Spleen (tissue), 7 donors: ENCODE data around the gene UBQLN1.

Experiments used
- CTCF ChIP-seq, 11 experiments: fragments of 200-600 bp in 7 of 11; fragments of 450-650 bp in 4 of 11; sonication (generic) in 4 of 11; IDR thresholded peaks in 8 of 11; conservative IDR thresholded peaks in 3 of 11; 1 replicate in 7 of 11; 2 replicates in 4 of 11; pipeline versions ENCODE4 v1.4.0 to v1.8.0; 2016 to 2021; ENCODE audit warnings: antibody characterized with exemption in 11 of 11, inconsistent platforms in 4 of 11, mild to moderate bottlenecking in 1 of 11
- POLR2AphosphoS5 ChIP-seq, 3 donors: sonication (generic); formaldehyde crosslinking; IDR thresholded peaks; one replicate each; pipeline ENCODE4 v1.5.1; 2017; ENCODE audit warnings: antibody characterized with exemption in 3 of 3
- donor health status: DM: no; HTN: no; CAD: no; lungs with moderate emphysema.
- donor health status: DM: no; HTN: no; CAD: no.
- donor health status: DM: no; HTN: no; CAD: no.

DNA sequence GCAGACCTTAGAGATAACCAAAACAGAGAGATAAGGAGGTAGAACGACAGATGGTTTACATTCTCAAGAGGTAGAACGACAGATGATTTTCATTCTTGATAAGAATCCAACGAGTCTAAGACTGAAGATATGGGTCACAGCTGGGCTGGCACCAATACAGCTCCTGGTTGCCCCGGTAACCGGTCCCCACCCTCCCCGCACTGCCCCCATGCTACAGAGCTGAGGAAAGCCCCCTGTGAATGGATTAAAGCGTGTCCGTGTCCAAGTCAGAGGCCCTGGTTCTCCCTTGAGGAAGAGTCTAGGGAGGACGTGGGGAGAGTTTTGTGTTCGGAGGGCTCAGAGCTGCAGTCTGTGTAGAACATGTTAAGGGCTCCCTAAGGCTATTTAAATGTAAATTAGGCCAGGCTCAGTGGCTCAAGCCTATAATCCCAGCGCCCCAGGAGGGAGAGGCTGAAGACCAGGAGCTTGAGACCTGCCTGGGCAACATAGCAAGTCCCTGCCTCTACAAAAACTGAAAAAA, 76.8 kb downstream of the UBQLN1 start:
- no peak for TF ChIP-seq POLR2AphosphoS5 (IDR thresholded peaks at IDR 0.05)
- no peak for TF ChIP-seq CTCF (IDR thresholded peaks at IDR 0.05 in 8 of 11, conservative IDR thresholded peaks at IDR 0.05 in 3 of 11)
